B cell (primary cell): ENCODE results near the gene WNK1. TPM values are rescaled to one million over a fixed set of nuclear protein-coding genes. Genes with fewer than 3 reads are reported as not detected.

ENCODE experiments used
- ATAC-seq: fragments of 200-7000 bp; cut with Tn5 transposase; one replicate; pipeline ENCODE4 v1.10.0; 2021; ENCODE audit warnings: low read depth, mild to moderate bottlenecking, moderate number of reproducible peaks, moderate library complexity
- CTCF ChIA-PET: fragments of 350-600 bp; sonication (Branson Sonifier 250); formaldehyde crosslinking; loops from one replicate; lab custom pipeline; 2021; ENCODE audit warnings: antibody characterized with exemption, inconsistent platforms; lab: Charles Lee
- POLR2A ChIA-PET: fragments of 350-600 bp; sonication (Branson Sonifier 250); formaldehyde crosslinking; loops from one replicate; lab custom pipeline; 2021; ENCODE audit warnings: antibody characterized with exemption; lab: Charles Lee
- DNase-seq: peaks from one replicate; pipeline ENCODE4 v3.0.0; 2013
- H2AFZ ChIP-seq: 2 replicates; pipeline ENCODE4 v1.6.1; 2012; ENCODE audit warnings: mild to moderate bottlenecking, low read depth, low read length; ENCODE audit not compliant: insufficient read depth, poor library complexity, severe bottlenecking
- H3K27ac ChIP-seq, 2 donors: 1 replicate in 1 of 2; 2 replicates in 1 of 2; pipeline ENCODE4 v1.5.1; 2012 to 2013; ENCODE audit warnings: low read length in 2 of 2, mild to moderate bottlenecking in 2 of 2, moderate library complexity in 1 of 2
- H3K27me3 ChIP-seq, 4 experiments: fragments of 200-600 bp in 1 of 4; sonication (generic) in 1 of 4; replicated peaks in 1 of 4; 1 replicate in 2 of 4; 2 replicates in 2 of 4; pipeline versions ENCODE4 v1.6.1 to v1.7.0; 2013 to 2016; ENCODE audit warnings: low read length in 3 of 4, mild to moderate bottlenecking in 2 of 4, mixed read lengths in 1 of 4, moderate library complexity in 1 of 4; ENCODE audit not compliant: insufficient read depth in 4 of 4, control insufficient read depth in 3 of 4; ENCODE audit errors: control extremely low read depth in 1 of 4
- H3K36me3 ChIP-seq, 2 experiments: replicated peaks in 1 of 2; 1 replicate in 1 of 2; 2 replicates in 1 of 2; pipeline versions ENCODE4 v1.6.1 to v1.7.1; 2013; ENCODE audit warnings: low read length in 1 of 2; ENCODE audit not compliant: insufficient read depth in 2 of 2, control insufficient read depth in 1 of 2; ENCODE audit errors: control extremely low read depth in 1 of 2, extremely low read depth in 1 of 2
- H3K4me1 ChIP-seq, 2 donors: fragments of 200-600 bp in 1 of 2; sonication (generic) in 1 of 2; 1 replicate in 1 of 2; 2 replicates in 1 of 2; pipeline versions ENCODE4 v1.5.1 to v1.6.1; 2013 to 2017; ENCODE audit warnings: low read length in 2 of 2; ENCODE audit not compliant: control insufficient read depth in 2 of 2, insufficient read depth in 2 of 2
- H3K4me2 ChIP-seq: replicated peaks from 2 replicates; pipeline ENCODE3; 2012; ENCODE audit warnings: mild to moderate bottlenecking, low read depth, low read length; ENCODE audit not compliant: poor library complexity, severe bottlenecking
- H3K4me3 ChIP-seq, 5 experiments: fragments of 200-600 bp in 1 of 5; sonication (generic) in 1 of 5; 1 replicate in 3 of 5; 2 replicates in 2 of 5; pipeline versions ENCODE4 v1.5.1 to v1.7.0; 2011 to 2016; ENCODE audit warnings: low read length in 4 of 5, mild to moderate bottlenecking in 4 of 5, low read depth in 2 of 5, control low read depth in 1 of 5, moderate library complexity in 1 of 5; ENCODE audit not compliant: insufficient read depth in 1 of 5; ENCODE audit errors: control extremely low read depth in 1 of 5, extremely low read depth in 1 of 5
- H3K79me2 ChIP-seq: fragments of 200-600 bp; sonication (generic); one replicate; pipeline ENCODE4 v1.6.0; 2016; ENCODE audit warnings: low read length; ENCODE audit not compliant: control insufficient read depth, insufficient read depth
- H3K9ac ChIP-seq: fragments of 200-600 bp; sonication (generic); 2 replicates; pipeline ENCODE4 v1.6.1; 2017; ENCODE audit warnings: mild to moderate bottlenecking, low read length, moderate library complexity
- H3K9me3 ChIP-seq, 3 donors: one replicate each; pipeline versions ENCODE4 v1.6.1 to v1.7.1; 2013; ENCODE audit warnings: low read length in 2 of 3; ENCODE audit not compliant: control insufficient read depth in 2 of 3, insufficient read depth in 1 of 3; ENCODE audit errors: control extremely low read depth in 1 of 3
- H4K20me1 ChIP-seq: 2 replicates; pipeline ENCODE4 v1.6.0; 2012; ENCODE audit warnings: mild to moderate bottlenecking, low read length; ENCODE audit not compliant: insufficient read depth, control insufficient read depth, poor library complexity, severe bottlenecking
- H3K27ac Mint-ChIP-seq: one replicate; pipeline ENCODE4 v1.8.0; 2021; ENCODE audit warnings: mixed read lengths
- H3K27me3 Mint-ChIP-seq: one replicate; pipeline ENCODE4 v1.8.0; 2021; ENCODE audit warnings: mixed read lengths
- H3K4me1 Mint-ChIP-seq: one replicate; pipeline ENCODE4 v1.8.0; 2021; ENCODE audit warnings: mixed read lengths
- H3K4me3 Mint-ChIP-seq: one replicate; pipeline ENCODE4 v1.8.0; 2021; ENCODE audit warnings: mixed read lengths
- H3K9me3 Mint-ChIP-seq: one replicate; pipeline ENCODE4 v1.8.0; 2022; ENCODE audit warnings: mixed read lengths; ENCODE audit not compliant: insufficient read depth
- EZH2 ChIP-seq: IDR thresholded peaks from 2 replicates; pipeline ENCODE4 v1.6.1; 2012; ENCODE audit warnings: borderline replicate concordance, low read depth, mild to moderate bottlenecking, moderate library complexity, low read length; ENCODE audit not compliant: insufficient read depth, poor library complexity, severe bottlenecking
- WGBS: methylation state at CpG from one replicate; pipeline ENCODE4 v1.1.5; 2013; ENCODE audit warnings: missing lambda C conversion rate; ENCODE audit not compliant: insufficient coverage; 5-methylcytosine and 5-hydroxymethylcytosine counted together
- intact Hi-C: fragments of 100-400 bp; cut with micrococcal nuclease; formaldehyde crosslinking; loops from one replicate; pipeline ENCODE4 v1.10.0; 2022
- polyA plus RNA-seq: library from polyadenylated mRNA; depleted of rRNA; stranded (reverse); fragments of >200 nt; gene quantifications from 2 replicates; pipeline ENCODE4 v1.2.3, GENCODE V29; 2012
- total RNA-seq, 2 donors: library from RNA; stranded (reverse); fragments of 120-200 nt in 1 of 2; gene quantifications; 1 replicate in 1 of 2; 2 replicates in 1 of 2; pipeline versions ENCODE4 v1.2.3 to v1.2.4, GENCODE V29; 2013 to 2022
- TF ChIP-seq, protein P1 (sequence below): fragments of 200-600 bp; IDR thresholded peaks from one replicate; pipeline ENCODE4 v1.8.0; 2022; ENCODE audit warnings: antibody characterized with exemption, mild to moderate bottlenecking

Gene WNK1
- total and polyA plus RNA-seq, 2 donors (not counting 1 experiment from before 2014, with no cell fraction given): 43.9 to 188 TPM

DNA sequence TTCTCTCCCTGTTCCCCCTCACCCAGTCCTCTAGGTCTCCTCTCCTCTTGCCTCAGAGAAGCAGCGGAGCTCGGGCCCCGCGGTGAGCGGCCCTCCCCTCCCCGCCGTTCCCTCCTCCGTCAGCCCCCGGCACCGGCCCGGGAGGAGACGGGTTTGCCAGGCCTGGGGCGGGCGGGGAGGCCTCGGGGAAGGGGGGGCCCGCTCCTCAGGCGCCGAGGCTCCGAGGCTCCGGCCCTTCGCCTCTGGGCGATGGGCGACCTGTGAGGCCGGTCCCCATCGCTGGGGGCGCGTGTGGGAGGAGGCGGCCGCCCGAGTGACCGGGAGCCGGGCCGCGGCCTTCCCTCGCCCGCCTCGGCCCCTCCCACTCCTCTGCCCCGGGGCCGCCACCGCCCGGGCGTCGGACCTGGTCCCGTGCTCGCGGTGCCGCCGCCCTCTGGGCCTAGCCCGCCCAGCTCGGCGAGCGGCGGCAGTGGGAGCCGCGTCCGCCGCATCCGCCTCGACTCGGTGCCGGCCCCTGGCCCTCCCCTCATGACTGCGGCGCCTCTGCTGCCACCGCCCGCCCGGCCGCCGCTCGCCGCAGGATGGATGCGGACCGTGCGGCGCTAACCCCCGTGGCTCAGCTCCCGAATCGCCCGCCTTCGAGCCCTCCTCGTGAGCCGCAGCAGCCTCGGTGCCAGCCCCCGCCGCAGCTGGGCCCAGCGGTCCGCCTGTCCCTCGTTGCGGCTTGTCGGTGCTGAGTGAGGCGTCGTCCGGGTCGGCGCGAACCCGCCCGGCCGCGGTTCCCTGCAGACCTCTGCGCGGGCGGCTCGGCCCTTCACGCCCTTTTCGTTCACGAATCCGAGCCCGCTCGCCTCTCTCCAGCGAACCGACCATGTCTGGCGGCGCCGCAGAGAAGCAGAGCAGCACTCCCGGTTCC, 574 bp downstream of the WNK1 start:
- CTCF ChIA-PET: interaction anchor here (0.6 to 6.0 kb wide), 14 partner anchors 23 to 197 kb away, joined by 3 to 71 read pairs (median 10); partner anchors contain the start of gene RAD52
- H3K9me3 Mint-ChIP-seq: no peaks in the 10 kb centered on the region
- TF ChIP-seq EZH2: no peak
- TF ChIP-seq, protein P1, sequence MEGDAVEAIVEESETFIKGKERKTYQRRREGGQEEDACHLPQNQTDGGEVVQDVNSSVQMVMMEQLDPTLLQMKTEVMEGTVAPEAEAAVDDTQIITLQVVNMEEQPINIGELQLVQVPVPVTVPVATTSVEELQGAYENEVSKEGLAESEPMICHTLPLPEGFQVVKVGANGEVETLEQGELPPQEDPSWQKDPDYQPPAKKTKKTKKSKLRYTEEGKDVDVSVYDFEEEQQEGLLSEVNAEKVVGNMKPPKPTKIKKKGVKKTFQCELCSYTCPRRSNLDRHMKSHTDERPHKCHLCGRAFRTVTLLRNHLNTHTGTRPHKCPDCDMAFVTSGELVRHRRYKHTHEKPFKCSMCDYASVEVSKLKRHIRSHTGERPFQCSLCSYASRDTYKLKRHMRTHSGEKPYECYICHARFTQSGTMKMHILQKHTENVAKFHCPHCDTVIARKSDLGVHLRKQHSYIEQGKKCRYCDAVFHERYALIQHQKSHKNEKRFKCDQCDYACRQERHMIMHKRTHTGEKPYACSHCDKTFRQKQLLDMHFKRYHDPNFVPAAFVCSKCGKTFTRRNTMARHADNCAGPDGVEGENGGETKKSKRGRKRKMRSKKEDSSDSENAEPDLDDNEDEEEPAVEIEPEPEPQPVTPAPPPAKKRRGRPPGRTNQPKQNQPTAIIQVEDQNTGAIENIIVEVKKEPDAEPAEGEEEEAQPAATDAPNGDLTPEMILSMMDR: peak; percentile 23
- POLR2A ChIA-PET: interaction anchor here (0.5 to 2.5 kb wide), 11 partner anchors 30 to 197 kb away, joined by 3 to 25 read pairs (median 6); partner anchors contain the start of gene RAD52
- H3K9me3 ChIP-seq: no peaks in the 10 kb centered on the region
- peaks cover 34% of the 10 kb centered on the region for H4K20me1 ChIP-seq
- peaks cover 39% of the 10 kb centered on the region for H3K4me1 Mint-ChIP-seq
- H3K4me3 ChIP-seq: peak overlapping the region; percentile 51 to 92 (median 87)
- intact Hi-C loops: loop anchor here (1.0 to 5.0 kb wide), 5 partner anchors 196 to 454 kb away; partner anchors contain the start of genes CCDC77, ERC1, KDM5A and RAD52
- peak; percentile 26 for ATAC-seq
- no peaks in the 10 kb centered on the region for H3K27me3 Mint-ChIP-seq
- no peaks in the 10 kb centered on the region for H3K27me3 ChIP-seq
- no peaks in the 10 kb centered on the region for H3K36me3 ChIP-seq
- peak overlapping the region; percentile 98 for H3K4me2 ChIP-seq
- peak overlapping the region; percentile 94 for H3K4me3 Mint-ChIP-seq
- H3K4me1 ChIP-seq: peaks cover 25 to 29% of the 10 kb centered on the region in 2 donors
- H3K9ac ChIP-seq: peak overlapping the region; percentile 92
- H2AFZ ChIP-seq: peak overlapping the region; percentile 81
- peak overlapping the region; percentile 94 to 95 for H3K27ac ChIP-seq
- peak; percentile 81 for DNase-seq
- H3K79me2 ChIP-seq: peaks cover 53% of the 10 kb centered on the region
- peak overlapping the region; percentile 94 for H3K27ac Mint-ChIP-seq
- under 1% methylated on average over 106 of the region's 115 CpGs for WGBS
